ENCODE measurements around the gene SLC4A7.
"Not testable (repeated sequence)": the region's sequence is repeated elsewhere in the genome, so short reads cannot be mapped to it uniquely, and the experiment has no call there.

GRCh38 chr3:27392414-27392813 is 91.8 kb downstream of the SLC4A7 start:
- TF ChIP-seq CTCF (conservative IDR thresholded peaks at IDR 0.05); ZFX (IDR thresholded peaks at IDR 0.05): not testable (repeated sequence)

Data from C4-2B (cell line).